GM23248 (cell line): ENCODE measurements around the gene PLSCR3. TPM values are rescaled to one million over a fixed set of nuclear protein-coding genes. Genes with fewer than 3 reads are reported as not detected.
A peak's percentile ranks its signal among the peaks of the same experiment; 100 is the strongest.

ENCODE experiments used
- DNase-seq: peaks from one replicate; pipeline ENCODE4 v3.0.0-alpha.2; 2015
- H2AFZ ChIP-seq: fragments of 200-600 bp; sonication (generic); 2 replicates; pipeline ENCODE4 v1.6.1; 2016; ENCODE audit warnings: antibody characterized with exemption
- H3F3A ChIP-seq: fragments of 200-600 bp; sonication (generic); 2 replicates; pipeline ENCODE4 v1.6.1; 2016; ENCODE audit warnings: mild to moderate bottlenecking, antibody characterized with exemption, mixed run types; ENCODE audit not compliant: insufficient read depth
- H3K27ac ChIP-seq: fragments of 200-600 bp; sonication (generic); 2 replicates; pipeline ENCODE4 v1.5.1; 2016; ENCODE audit warnings: mild to moderate bottlenecking
- H3K27me3 ChIP-seq: fragments of 200-600 bp; sonication (generic); replicated peaks from 2 replicates; pipeline ENCODE4 v1.6.1; 2016; ENCODE audit warnings: mild to moderate bottlenecking; ENCODE audit not compliant: insufficient read depth
- H3K36me3 ChIP-seq: fragments of 200-600 bp; sonication (generic); 2 replicates; pipeline ENCODE4 v1.6.1; 2016; ENCODE audit warnings: low read depth, mild to moderate bottlenecking
- H3K4me1 ChIP-seq: fragments of 200-600 bp; sonication (generic); 2 replicates; pipeline ENCODE4 v1.6.1; 2016; ENCODE audit warnings: mild to moderate bottlenecking; ENCODE audit not compliant: insufficient read depth
- H3K4me2 ChIP-seq: fragments of 200-600 bp; sonication (generic); one replicate; pipeline ENCODE4 v1.6.1; 2016; ENCODE audit warnings: mild to moderate bottlenecking; ENCODE audit not compliant: unreplicated experiment
- H3K4me3 ChIP-seq: fragments of 200-600 bp; sonication (generic); 2 replicates; pipeline ENCODE4 v1.5.1; 2016; ENCODE audit warnings: mild to moderate bottlenecking
- H3K79me2 ChIP-seq: fragments of 200-600 bp; sonication (generic); 2 replicates; pipeline ENCODE4 v1.6.1; 2016; ENCODE audit warnings: mild to moderate bottlenecking; ENCODE audit not compliant: insufficient read depth
- H3K9ac ChIP-seq: fragments of 200-600 bp; sonication (generic); 2 replicates; pipeline ENCODE4 v1.6.1; 2016; ENCODE audit warnings: mild to moderate bottlenecking
- H3K9me2 ChIP-seq: fragments of 200-600 bp; sonication (generic); 2 replicates; pipeline ENCODE4 v1.6.1; 2016; ENCODE audit warnings: mixed run types, mild to moderate bottlenecking, moderate library complexity; ENCODE audit not compliant: insufficient read depth
- H3K9me3 ChIP-seq: fragments of 200-600 bp; sonication (generic); one replicate; pipeline ENCODE4 v1.6.1; 2017; ENCODE audit warnings: low read depth
- H4K20me1 ChIP-seq: fragments of 200-600 bp; sonication (generic); 2 replicates; pipeline ENCODE4 v1.6.0; 2016; ENCODE audit not compliant: insufficient read depth
- EZH2 ChIP-seq: fragments of 200-600 bp; sonication (generic); IDR thresholded peaks from 2 replicates; pipeline ENCODE4 v1.6.1; 2018; ENCODE audit warnings: antibody characterized with exemption, mild to moderate bottlenecking; ENCODE audit not compliant: insufficient read depth, poor library complexity, severe bottlenecking
- EZH2phosphoT487 ChIP-seq: fragments of 200-600 bp; sonication (generic); IDR thresholded peaks from 2 replicates; pipeline ENCODE4 v1.6.1; 2018; ENCODE audit warnings: antibody characterized with exemption, moderate library complexity, mild to moderate bottlenecking, low read depth; ENCODE audit not compliant: insufficient read depth
- WGBS, 2 experiments: methylation state at CpG; one replicate each; pipeline ENCODE4 v1.1.6; 2015 to 2017; ENCODE audit warnings: low lambda C conversion rate in 2 of 2, low coverage in 1 of 2; ENCODE audit errors: missing lambda C conversion rate in 2 of 2; 5-methylcytosine and 5-hydroxymethylcytosine counted together
- in situ Hi-C: fragments of 300-500 bp; cut with MboI; formaldehyde crosslinking; loops from 2 replicates; pipeline ENCODE4 v1.15.0; 2020
- polyA plus RNA-seq: library from polyadenylated mRNA; unstranded; fragments of >200 nt; fragmentation: Nextera tagmentation; extraction: Ambion mirVana; gene quantifications from 2 replicates; pipeline ENCODE4 v1.2.1, GENCODE V29; 2016
- total RNA-seq: library from RNA; depleted of rRNA; stranded (reverse); fragments of >200 nt; shearing (Covaris generic); gene quantifications from 2 replicates; pipeline ENCODE4 v1.2.3, GENCODE V29; 2014

The PLSCR3 gene
- total and polyA plus RNA-seq, 2 experiments from 2014 or later, result 73.9 to 136 TPM

- no peak overlapping the region for H3K9ac ChIP-seq
- in situ Hi-C loops, result no loop called here
- no peak overlapping the region for H2AFZ ChIP-seq
- TF ChIP-seq EZH2 (peak; percentile 29), EZH2phosphoT487 (no peak)
- H3F3A ChIP-seq, result peaks cover 11% of the 10 kb centered on the region
- no peaks in the 10 kb centered on the region for H3K79me2 ChIP-seq
- H3K9me3 ChIP-seq, result no peaks in the 10 kb centered on the region
- DNase-seq, result peak; percentile 52
- H4K20me1 ChIP-seq, result no peaks in the 10 kb centered on the region
- peaks cover 32% of the 10 kb centered on the region; the same call in 1 of the 2 replicates for H3K27me3 ChIP-seq
- H3K4me3 ChIP-seq, result no peak overlapping the region
- H3K9me2 ChIP-seq, result no peaks in the 10 kb centered on the region
- H3K27ac ChIP-seq, result no peak overlapping the region
- H3K4me2 ChIP-seq, result peak overlapping the region; percentile 48
- H3K36me3 ChIP-seq, result no peaks in the 10 kb centered on the region
- 13 to 14% methylated on average over 10 of the region's 12 CpGs for WGBS, 2 experiments
- peaks cover 16% of the 10 kb centered on the region for H3K4me1 ChIP-seq
Measured at GRCh38 chr17:7440834-7441195, 46.5 kb upstream of the PLSCR3 start.

- Histone ChIP-seq H3F3A (peaks cover 11% of the 10 kb centered on the region), H2AFZ (no peak overlapping the region), H3K4me3 (peak overlapping the region; percentile 46), H3K27ac (no peak overlapping the region), H3K9me2 (no peaks in the 10 kb centered on the region), H3K79me2 (no peaks in the 10 kb centered on the region), H3K9me3 (no peaks in the 10 kb centered on the region), H4K20me1 (no peaks in the 10 kb centered on the region), H3K4me1 (peaks cover 16% of the 10 kb centered on the region), H3K4me2 (peak overlapping the region; percentile 48), H3K9ac (no peak overlapping the region), H3K36me3 (no peaks in the 10 kb centered on the region), H3K27me3 (peaks cover 32% of the 10 kb centered on the region; the same call in 1 of the 2 replicates)
- 10 to 12% methylated on average over 32 to 46 of the region's 46 CpGs for WGBS, 2 experiments
- in situ Hi-C loops, result no loop called here
- DNase-seq, result peak; percentile 31
- TF ChIP-seq EZH2phosphoT487, result no peak
- no peak for TF ChIP-seq EZH2
Measured at GRCh38 chr17:7440113-7440833, 45.9 kb upstream of the PLSCR3 start.

- no peak within 1 kb of the TSS for H2AFZ ChIP-seq
- no peak within 1 kb of the TSS for H3K9ac ChIP-seq
Measured at GRCh38 chr17:7439462-7440112, 45.3 kb upstream of the PLSCR3 start, which contains the start of gene FGF11. FGF11 (plus strand) TSS chr17:7439512; CDS start chr17:7439621, 109 bp downstream.

GRCh38 chr17:7438656-7439460 is 44.5 kb upstream of the PLSCR3 start:
- H3K9ac ChIP-seq, result no peak overlapping the region
- no peaks in the 10 kb centered on the region for H3K9me3 ChIP-seq
- H3K9me2 ChIP-seq, result no peaks in the 10 kb centered on the region
- peaks cover 32% of the 10 kb centered on the region; the same call in 1 of the 2 replicates for H3K27me3 ChIP-seq
- H2AFZ ChIP-seq, result no peak overlapping the region
- no peak for DNase-seq
- WGBS, 2 experiments, result 52 to 57% methylated on average over 11 of the region's 11 CpGs
- no peak overlapping the region for H3K27ac ChIP-seq
- in situ Hi-C loops, result no loop called here
- H3F3A ChIP-seq, result peaks cover 4% of the 10 kb centered on the region; the same call in 1 of the 2 replicates
- TF ChIP-seq EZH2 (peak; percentile 67), EZH2phosphoT487 (no peak)
- no peaks in the 10 kb centered on the region for H3K79me2 ChIP-seq
- no peaks in the 10 kb centered on the region for H4K20me1 ChIP-seq
- H3K4me1 ChIP-seq, result peaks cover 12% of the 10 kb centered on the region
- H3K36me3 ChIP-seq, result no peaks in the 10 kb centered on the region
- no peak overlapping the region for H3K4me3 ChIP-seq
- no peak overlapping the region for H3K4me2 ChIP-seq

More at GRCh38 chr17:7439462-7440112, 45.3 kb upstream of the PLSCR3 start, which contains the start of gene FGF11:
- H4K20me1 ChIP-seq, result no peaks in the 10 kb centered on the region
- peak within 1 kb of the TSS; percentile 46 for H3K4me3 ChIP-seq
- peak; percentile 19 for DNase-seq
- peaks cover 32% of the 10 kb centered on the region; the same call in 1 of the 2 replicates for H3K27me3 ChIP-seq
- no peaks in the 10 kb centered on the region for H3K79me2 ChIP-seq
- H3K4me1 ChIP-seq, result peaks cover 16% of the 10 kb centered on the region
- H3K4me2 ChIP-seq, result peak within 1 kb of the TSS; percentile 48
- WGBS, 2 experiments, result 3 to 8% methylated on average over 31 to 41 of the region's 50 CpGs
- no peak within 1 kb of the TSS for H3K27ac ChIP-seq
- no peaks in the 10 kb centered on the region for H3K36me3 ChIP-seq
- H3K9me2 ChIP-seq, result no peaks in the 10 kb centered on the region
- H3F3A ChIP-seq, result peaks cover 10% of the 10 kb centered on the region
- H3K9me3 ChIP-seq, result no peaks in the 10 kb centered on the region
- in situ Hi-C loops, result no loop called here
- TF ChIP-seq EZH2, result peak; percentile 86
- TF ChIP-seq EZH2phosphoT487, result 0 out of 2 replicates have a peak, but pooled peaks have one; percentile 72
